OCI-LY1 (cell line): Measurements from ENCODE around the gene BANF2.

Experiments
- H2AFZ ChIP-seq: fragments of 200-600 bp; sonication (generic), shearing (Covaris generic); 2 replicates; pipeline ENCODE4 v1.6.0; 2014; ENCODE audit warnings: antibody characterized with exemption, mild to moderate bottlenecking, low read length
- H3F3A ChIP-seq: fragments of 200-600 bp; sonication (generic), shearing (Covaris generic); 2 replicates; pipeline ENCODE4 v1.6.0; 2014; ENCODE audit warnings: mild to moderate bottlenecking, antibody characterized with exemption, low read length, moderate library complexity; ENCODE audit not compliant: insufficient read depth
- H3K27ac ChIP-seq: fragments of 200-600 bp; sonication (generic); 2 replicates; pipeline ENCODE4 v1.5.1; 2014; ENCODE audit warnings: low read length, mixed run types, mild to moderate bottlenecking, low read depth; ENCODE audit not compliant: poor library complexity, severe bottlenecking
- H3K27me3 ChIP-seq: fragments of 200-600 bp; sonication (generic); 2 replicates; pipeline ENCODE4 v1.6.0; 2014; ENCODE audit warnings: antibody characterized with exemption, mild to moderate bottlenecking, low read length, moderate library complexity; ENCODE audit not compliant: insufficient read depth
- H3K36me3 ChIP-seq: fragments of 200-600 bp; sonication (generic); 2 replicates; pipeline ENCODE4 v1.6.1; 2014; ENCODE audit warnings: mild to moderate bottlenecking, antibody characterized with exemption, low read length, moderate library complexity, mixed read lengths; ENCODE audit not compliant: insufficient read depth
- H3K4me1 ChIP-seq: fragments of 200-600 bp; sonication (generic); 2 replicates; pipeline ENCODE4 v1.5.1; 2014; ENCODE audit warnings: mild to moderate bottlenecking, low read length, moderate library complexity; ENCODE audit not compliant: insufficient read depth, severe bottlenecking
- H3K4me2 ChIP-seq: fragments of 200-600 bp; sonication (generic), shearing (Covaris generic); 2 replicates; pipeline ENCODE4 v1.6.1; 2014; ENCODE audit warnings: low read length
- H3K4me3 ChIP-seq: fragments of 200-600 bp; sonication (generic); 2 replicates; pipeline ENCODE4 v1.5.1; 2014; ENCODE audit warnings: low read length, low read depth, mild to moderate bottlenecking, mixed read lengths; ENCODE audit not compliant: poor library complexity, severe bottlenecking
- H3K79me2 ChIP-seq: fragments of 200-600 bp; shearing (Covaris generic); 2 replicates; pipeline ENCODE4 v1.6.1; 2016; ENCODE audit warnings: mixed run types, low read length, mixed read lengths; ENCODE audit not compliant: insufficient read depth
- H3K9ac ChIP-seq: fragments of 200-600 bp; sonication (generic), shearing (Covaris generic); 2 replicates; pipeline ENCODE4 v1.6.1; 2014; ENCODE audit warnings: mild to moderate bottlenecking, low read length, mixed read lengths
- H3K9me2 ChIP-seq: fragments of 200-600 bp; sonication (generic), shearing (Covaris generic); 2 replicates; pipeline ENCODE4 v1.6.1; 2014; ENCODE audit warnings: low read depth, mild to moderate bottlenecking, low read length, mixed read lengths
- H3K9me3 ChIP-seq: fragments of 200-600 bp; shearing (Covaris generic); 2 replicates; pipeline ENCODE4 v1.6.1; 2014; ENCODE audit warnings: low read length, mixed read lengths
- H4K20me1 ChIP-seq: fragments of 200-600 bp; sonication (generic), shearing (Covaris generic); 2 replicates; pipeline ENCODE4 v1.6.0; 2016; ENCODE audit warnings: mild to moderate bottlenecking, low read length; ENCODE audit not compliant: insufficient read depth
- CTCF ChIP-seq: fragments of 200-600 bp; sonication (generic), shearing (Covaris generic); IDR thresholded peaks from 2 replicates; pipeline ENCODE4 v1.5.1; 2017; ENCODE audit warnings: mild to moderate bottlenecking, antibody characterized with exemption, low read length, moderate library complexity, mixed read lengths
- EZH2 ChIP-seq: fragments of 200-600 bp; sonication (generic), shearing (Covaris generic); IDR thresholded peaks from 2 replicates; pipeline ENCODE4 v1.8.0; 2017; ENCODE audit warnings: borderline replicate concordance, mixed run types, mild to moderate bottlenecking, antibody characterized with exemption, low read length, moderate library complexity, mixed read lengths

BANF2 gene

GRCh38 chr20:17783671-17784070 is 83.9 kb downstream of the BANF2 start:
- Histone ChIP-seq H3K9ac (no peak overlapping the region), H3K27ac (no peak overlapping the region), H3K36me3 (no peaks in the 10 kb centered on the region), H4K20me1 (no peaks in the 10 kb centered on the region), H3K4me2 (no peak overlapping the region), H3K27me3 (0 out of 2 replicates have a peak, but pooled peaks cover 5% of the 10 kb centered on the region), H3K79me2 (no peaks in the 10 kb centered on the region), H2AFZ (no peak overlapping the region), H3K4me3 (no peak overlapping the region), H3K9me3 (no peaks in the 10 kb centered on the region), H3F3A (no peaks in the 10 kb centered on the region), H3K4me1 (no peaks in the 10 kb centered on the region), H3K9me2 (no peaks in the 10 kb centered on the region)
- no peak for TF ChIP-seq CTCF
- no peak for TF ChIP-seq EZH2

- H2AFZ ChIP-seq, result no peak overlapping the region
- 0 out of 2 replicates have a peak, but pooled peaks cover 5% of the 10 kb centered on the region for H3K27me3 ChIP-seq
- no peaks in the 10 kb centered on the region for H3K9me3 ChIP-seq
- TF ChIP-seq CTCF (no peak), EZH2 (no peak)
- H3K36me3 ChIP-seq, result no peaks in the 10 kb centered on the region
- no peaks in the 10 kb centered on the region for H3K9me2 ChIP-seq
- H3K79me2 ChIP-seq, result no peaks in the 10 kb centered on the region
- no peak overlapping the region for H3K27ac ChIP-seq
- no peaks in the 10 kb centered on the region for H3K4me1 ChIP-seq
- H3K9ac ChIP-seq, result no peak overlapping the region
- no peaks in the 10 kb centered on the region for H4K20me1 ChIP-seq
- H3F3A ChIP-seq, result no peaks in the 10 kb centered on the region
- no peak overlapping the region for H3K4me3 ChIP-seq
- H3K4me2 ChIP-seq, result no peak overlapping the region
Measured at GRCh38 chr20:17785007-17785406, 85.2 kb downstream of the BANF2 start.
